A673 (cell line): ENCODE data around the gene HPS3.

ENCODE experiments used
- CTCF ChIP-seq: fragments of 300-800, 200-600 bp; sonication (generic); conservative IDR thresholded peaks from 2 replicates; pipeline ENCODE4 v1.5.1; 2017; ENCODE audit warnings: low read depth, mild to moderate bottlenecking, antibody characterized with exemption, low read length, moderate library complexity, mixed read lengths
- EZH2 ChIP-seq: fragments of 200-600 bp; sonication (generic); IDR thresholded peaks from 2 replicates; pipeline ENCODE4 v1.6.1; 2017; ENCODE audit warnings: borderline replicate concordance, low read depth, mild to moderate bottlenecking, mixed read lengths, antibody characterized with exemption, low read length; ENCODE audit not compliant: poor library complexity, severe bottlenecking

- TF ChIP-seq EZH2 = no peak
- no peak for TF ChIP-seq CTCF
Observed at GRCh38 chr3:149180057-149180573, 50.7 kb downstream of the HPS3 start.
